PC-3 (cell line): ENCODE data around the gene PTPN14.

Experiments
- CTCF ChIP-seq: fragments of 300-600 bp; sonication (generic); conservative IDR thresholded peaks from 2 replicates; pipeline ENCODE4 v1.5.1; 2017; ENCODE audit warnings: antibody characterized with exemption, low read depth, mild to moderate bottlenecking, low read length
- EZH2 ChIP-seq: fragments of 300-600 bp; sonication (generic); IDR thresholded peaks from one replicate; pipeline ENCODE4 v1.6.1; 2017; ENCODE audit warnings: antibody characterized with exemption, mild to moderate bottlenecking, low read length; ENCODE audit not compliant: unreplicated experiment

DNA sequence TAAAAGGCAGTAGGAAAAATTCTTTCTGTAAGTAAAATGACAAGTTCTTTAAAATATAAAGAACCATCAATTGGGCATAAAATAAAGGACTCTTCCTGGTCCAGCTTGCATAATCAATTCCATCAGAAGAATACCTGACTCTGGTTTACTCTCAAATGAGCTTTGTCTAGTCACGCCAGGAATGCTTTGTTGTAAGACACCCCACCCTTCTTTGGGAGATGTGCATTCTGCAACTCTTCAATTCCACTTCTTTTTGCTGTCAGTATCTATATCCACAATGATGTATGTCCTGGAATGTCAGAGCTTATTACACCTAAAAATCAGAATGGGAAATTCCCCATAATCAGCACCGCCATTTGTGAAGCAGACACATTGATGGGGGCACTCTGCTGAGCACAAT is 76.1 kb downstream of the PTPN14 start:
- TF ChIP-seq CTCF = no peak
- no peak for TF ChIP-seq EZH2
